ENCODE results near the gene RAG2. TPM values are rescaled to one million over a fixed set of nuclear protein-coding genes. Genes with fewer than 3 reads are reported as not detected.
A peak's percentile ranks its signal among the peaks of the same experiment; 100 is the strongest.

RAG2 gene
- polyA plus RNA-seq, 1 donor = 0.19 TPM

DNA sequence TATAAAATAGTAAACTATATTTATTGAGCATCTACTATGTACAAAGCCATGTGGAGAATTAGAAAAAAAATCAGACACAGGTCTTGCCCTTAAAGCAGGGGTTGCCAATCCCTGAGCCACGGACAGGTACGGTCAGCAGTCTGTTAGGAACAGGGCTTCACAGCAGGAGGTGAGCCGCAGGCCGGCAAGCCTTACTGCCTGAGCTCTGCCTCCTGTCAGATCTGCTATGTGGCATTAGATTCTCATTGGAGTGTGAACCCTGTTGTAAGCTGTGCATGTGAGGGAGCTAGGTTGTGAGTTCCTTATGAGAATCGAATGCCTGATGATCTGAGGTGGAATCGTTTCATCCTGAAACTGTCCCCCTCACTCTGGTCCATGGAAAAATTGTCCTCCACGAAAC is 2.1 kb upstream of the RAG2 start:
- no peaks in the 10 kb centered on the region for H3K27me3 ChIP-seq (ENCODE audit: control insufficient read depth, insufficient read depth, low read length)
- H3K4me1 ChIP-seq (ENCODE audit: control insufficient read depth, insufficient read depth, low read length) = no peaks in the 10 kb centered on the region
- H3K27ac ChIP-seq (ENCODE audit: low read length) = no peak overlapping the region
- no peak for DNase-seq
- WGBS (ENCODE audit: insufficient coverage, low lambda C conversion rate) = no CpG with 5 or more reads among the region's 7 CpGs
- H3K36me3 ChIP-seq (ENCODE audit: control insufficient read depth, insufficient read depth, low read length) = no peaks in the 10 kb centered on the region
- H3K4me3 ChIP-seq (ENCODE audit: low read length) = no peak overlapping the region
- H3K9me3 ChIP-seq (ENCODE audit: control insufficient read depth, low read depth, low read length) = no peaks in the 10 kb centered on the region

GRCh38 chr11:36596880-36597279 is 1.2 kb downstream of the RAG2 start:
- DNase-seq = no peak
- H3K36me3 ChIP-seq (ENCODE audit: control insufficient read depth, insufficient read depth, low read length) = no peaks in the 10 kb centered on the region
- no peak overlapping the region for H3K4me3 ChIP-seq (ENCODE audit: low read length)
- H3K4me1 ChIP-seq (ENCODE audit: control insufficient read depth, insufficient read depth, low read length) = no peaks in the 10 kb centered on the region
- H3K9me3 ChIP-seq (ENCODE audit: control insufficient read depth, low read depth, low read length) = no peaks in the 10 kb centered on the region
- no peak overlapping the region for H3K27ac ChIP-seq (ENCODE audit: low read length)
- H3K27me3 ChIP-seq (ENCODE audit: control insufficient read depth, insufficient read depth, low read length) = peaks cover 2% of the 10 kb centered on the region

- Histone ChIP-seq H3K4me3 (ENCODE audit: low read length) (peak within 1 kb of the TSS; percentile 64), H3K36me3 (ENCODE audit: control insufficient read depth, insufficient read depth, low read length) (no peaks in the 10 kb centered on the region), H3K4me1 (ENCODE audit: control insufficient read depth, insufficient read depth, low read length) (no peaks in the 10 kb centered on the region), H3K9me3 (ENCODE audit: control insufficient read depth, low read depth, low read length) (no peaks in the 10 kb centered on the region), H3K27me3 (ENCODE audit: control insufficient read depth, insufficient read depth, low read length) (peaks cover 4% of the 10 kb centered on the region), H3K27ac (ENCODE audit: low read length) (peak within 1 kb of the TSS; percentile 6)
- 0% methylated on average over 1 of the region's 29 CpGs for WGBS (ENCODE audit: insufficient coverage, low lambda C conversion rate)
- DNase-seq = peak; percentile 86 to 95
These were observed 3.6 kb downstream of the RAG2 start, which contains the start of gene IFTAP for GRCh38 chr11:36594316-36594989. Gene IFTAP, plus strand, starts transcription at chr11:36594502. Its CDS starts 15,602 bp downstream, at chr11:36610104.

DNA sequence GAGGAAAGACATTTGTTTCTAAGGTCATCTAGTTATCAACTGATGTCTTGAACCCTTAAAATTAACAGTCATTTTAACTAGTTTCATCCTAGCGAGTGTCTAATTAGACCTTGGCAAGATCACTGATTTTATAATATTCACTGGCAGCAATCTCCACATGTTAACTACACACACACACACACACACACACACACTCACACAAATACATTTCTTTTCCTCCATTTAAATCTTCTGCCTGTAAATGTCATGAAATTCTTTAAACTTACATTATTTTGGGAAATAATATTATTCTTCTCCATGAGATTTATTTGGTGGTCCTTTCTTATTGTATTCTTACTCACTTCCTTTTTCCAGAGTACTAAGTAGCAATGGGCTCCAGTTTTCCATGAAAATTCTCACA is 6.6 kb downstream of the RAG2 start:
- Histone ChIP-seq H3K36me3 (ENCODE audit: control insufficient read depth, insufficient read depth, low read length) (no peaks in the 10 kb centered on the region), H3K9me3 (ENCODE audit: control insufficient read depth, low read depth, low read length) (no peaks in the 10 kb centered on the region), H3K4me1 (ENCODE audit: control insufficient read depth, insufficient read depth, low read length) (no peaks in the 10 kb centered on the region), H3K27ac (ENCODE audit: low read length) (no peak overlapping the region), H3K27me3 (ENCODE audit: control insufficient read depth, insufficient read depth, low read length) (peaks cover 15% of the 10 kb centered on the region), H3K4me3 (ENCODE audit: low read length) (no peak overlapping the region)
- WGBS (ENCODE audit: insufficient coverage, low lambda C conversion rate) = 100% methylated on average over 1 of the region's 1 CpG
- no peak for DNase-seq

DNA sequence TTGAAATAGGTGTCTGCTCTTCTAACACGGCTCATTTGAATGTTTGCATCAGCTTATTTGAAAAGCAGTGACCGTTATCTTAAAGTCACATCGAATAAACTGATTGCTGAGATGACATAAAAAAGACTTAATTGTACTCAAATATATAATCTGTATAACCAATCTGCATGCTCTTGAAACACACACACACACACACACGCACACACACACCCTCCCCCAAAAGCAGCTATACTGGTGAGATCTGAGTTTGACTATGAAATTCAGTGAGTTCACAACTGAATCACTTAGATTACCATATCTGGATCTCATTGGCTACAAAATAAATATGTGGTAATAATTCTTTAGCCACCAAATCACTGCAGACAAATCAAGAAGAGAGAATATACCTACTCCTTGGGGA is 7.5 kb downstream of the RAG2 start:
- WGBS (ENCODE audit: insufficient coverage, low lambda C conversion rate) = 44% methylated on average over 3 of the region's 4 CpGs
- H3K9me3 ChIP-seq (ENCODE audit: control insufficient read depth, low read depth, low read length) = no peaks in the 10 kb centered on the region
- DNase-seq = no peak

GRCh38 chr11:36588099-36588498 is 9.9 kb downstream of the RAG2 start:
- no peak for DNase-seq
- no peak overlapping the region for H3K4me3 ChIP-seq (ENCODE audit: low read length)
- no CpG with 5 or more reads among the region's 1 CpG for WGBS (ENCODE audit: insufficient coverage, low lambda C conversion rate)
- peaks cover 15% of the 10 kb centered on the region for H3K27me3 ChIP-seq (ENCODE audit: control insufficient read depth, insufficient read depth, low read length)
- H3K27ac ChIP-seq (ENCODE audit: low read length) = no peak overlapping the region
- H3K36me3 ChIP-seq (ENCODE audit: control insufficient read depth, insufficient read depth, low read length) = no peaks in the 10 kb centered on the region
- H3K9me3 ChIP-seq (ENCODE audit: control insufficient read depth, low read depth, low read length) = no peaks in the 10 kb centered on the region
- no peaks in the 10 kb centered on the region for H3K4me1 ChIP-seq (ENCODE audit: control insufficient read depth, insufficient read depth, low read length)

More for the DNA sequence above, 7.5 kb downstream of the RAG2 start:
- Histone ChIP-seq H3K27me3 (ENCODE audit: control insufficient read depth, insufficient read depth, low read length) (peaks cover 15% of the 10 kb centered on the region), H3K4me1 (ENCODE audit: control insufficient read depth, insufficient read depth, low read length) (no peaks in the 10 kb centered on the region), H3K27ac (ENCODE audit: low read length) (no peak overlapping the region), H3K4me3 (ENCODE audit: low read length) (no peak overlapping the region), H3K36me3 (ENCODE audit: control insufficient read depth, insufficient read depth, low read length) (no peaks in the 10 kb centered on the region)

DNA sequence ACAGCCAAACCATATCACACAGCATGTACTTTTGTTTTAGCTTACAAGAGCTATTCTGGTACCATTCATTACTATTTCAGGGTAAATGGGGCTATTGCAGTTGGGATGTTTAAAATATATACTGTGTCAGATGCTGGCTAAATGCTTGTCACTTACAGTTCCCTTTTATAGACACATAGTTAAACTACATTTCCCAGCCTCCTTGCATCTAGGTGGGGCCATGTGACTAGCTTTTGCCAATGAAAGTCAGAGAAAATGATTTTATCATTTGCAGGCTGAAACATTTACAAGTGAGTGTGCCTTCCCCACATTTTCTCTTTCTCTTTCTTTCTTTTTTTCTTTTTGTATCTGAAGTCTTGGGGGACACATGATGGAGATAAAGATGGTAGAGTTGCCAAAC is 11.5 kb downstream of the RAG2 start:
- Histone ChIP-seq H3K27me3 (ENCODE audit: control insufficient read depth, insufficient read depth, low read length) (peaks cover 13% of the 10 kb centered on the region), H3K4me3 (ENCODE audit: low read length) (no peak overlapping the region), H3K27ac (ENCODE audit: low read length) (no peak overlapping the region), H3K4me1 (ENCODE audit: control insufficient read depth, insufficient read depth, low read length) (no peaks in the 10 kb centered on the region), H3K9me3 (ENCODE audit: control insufficient read depth, low read depth, low read length) (no peaks in the 10 kb centered on the region), H3K36me3 (ENCODE audit: control insufficient read depth, insufficient read depth, low read length) (no peaks in the 10 kb centered on the region)
- DNase-seq = no peak

GRCh38 chr11:36583667-36584066 is 14.4 kb downstream of the RAG2 start:
- H3K27me3 ChIP-seq (ENCODE audit: control insufficient read depth, insufficient read depth, low read length) = peaks cover 8% of the 10 kb centered on the region
- no peaks in the 10 kb centered on the region for H3K4me1 ChIP-seq (ENCODE audit: control insufficient read depth, insufficient read depth, low read length)
- no peak for DNase-seq
- no peak overlapping the region for H3K4me3 ChIP-seq (ENCODE audit: low read length)
- no peaks in the 10 kb centered on the region for H3K36me3 ChIP-seq (ENCODE audit: control insufficient read depth, insufficient read depth, low read length)
- no peaks in the 10 kb centered on the region for H3K9me3 ChIP-seq (ENCODE audit: control insufficient read depth, low read depth, low read length)
- no CpG with 5 or more reads among the region's 3 CpGs for WGBS (ENCODE audit: insufficient coverage, low lambda C conversion rate)
- no peak overlapping the region for H3K27ac ChIP-seq (ENCODE audit: low read length)

GRCh38 chr11:36581536-36581935 is 16.5 kb downstream of the RAG2 start:
- H3K27me3 ChIP-seq (ENCODE audit: control insufficient read depth, insufficient read depth, low read length) = no peaks in the 10 kb centered on the region
- WGBS (ENCODE audit: insufficient coverage, low lambda C conversion rate) = no CpG with 5 or more reads among the region's 2 CpGs

DNA sequence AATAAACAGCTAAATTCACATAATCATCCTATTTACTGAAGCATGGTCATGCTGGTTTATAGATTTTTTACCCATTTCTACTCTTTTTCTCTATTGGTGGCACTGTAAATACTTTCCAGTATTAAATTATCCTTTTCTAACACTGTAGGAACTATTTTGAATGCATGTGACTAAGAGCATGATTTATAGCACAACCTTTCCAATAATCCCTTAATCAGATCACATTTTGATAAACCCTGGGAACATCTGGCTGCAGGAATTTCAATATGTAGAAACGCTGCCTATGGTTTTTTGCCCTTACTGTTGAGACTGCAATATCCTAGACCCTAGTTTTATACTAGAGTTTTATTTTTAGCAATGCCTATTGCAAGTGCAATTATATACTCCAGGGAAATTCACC is 19.6 kb downstream of the RAG2 start:
- no peak overlapping the region for H3K27ac ChIP-seq (ENCODE audit: low read length)
- no peaks in the 10 kb centered on the region for H3K9me3 ChIP-seq (ENCODE audit: control insufficient read depth, low read depth, low read length)
- H3K27me3 ChIP-seq (ENCODE audit: control insufficient read depth, insufficient read depth, low read length) = no peaks in the 10 kb centered on the region
- WGBS (ENCODE audit: insufficient coverage, low lambda C conversion rate) = no CpG with 5 or more reads among the region's 1 CpG
- H3K4me1 ChIP-seq (ENCODE audit: control insufficient read depth, insufficient read depth, low read length) = no peaks in the 10 kb centered on the region
- H3K4me3 ChIP-seq (ENCODE audit: low read length) = no peak overlapping the region
- DNase-seq = no peak
- peaks cover 5% of the 10 kb centered on the region for H3K36me3 ChIP-seq (ENCODE audit: control insufficient read depth, insufficient read depth, low read length)

More at GRCh38 chr11:36581536-36581935, 16.5 kb downstream of the RAG2 start:
- no peak for DNase-seq
- Histone ChIP-seq H3K36me3 (ENCODE audit: control insufficient read depth, insufficient read depth, low read length) (no peaks in the 10 kb centered on the region), H3K9me3 (ENCODE audit: control insufficient read depth, low read depth, low read length) (no peaks in the 10 kb centered on the region), H3K4me3 (ENCODE audit: low read length) (no peak overlapping the region), H3K27ac (ENCODE audit: low read length) (no peak overlapping the region), H3K4me1 (ENCODE audit: control insufficient read depth, insufficient read depth, low read length) (no peaks in the 10 kb centered on the region)

DNA sequence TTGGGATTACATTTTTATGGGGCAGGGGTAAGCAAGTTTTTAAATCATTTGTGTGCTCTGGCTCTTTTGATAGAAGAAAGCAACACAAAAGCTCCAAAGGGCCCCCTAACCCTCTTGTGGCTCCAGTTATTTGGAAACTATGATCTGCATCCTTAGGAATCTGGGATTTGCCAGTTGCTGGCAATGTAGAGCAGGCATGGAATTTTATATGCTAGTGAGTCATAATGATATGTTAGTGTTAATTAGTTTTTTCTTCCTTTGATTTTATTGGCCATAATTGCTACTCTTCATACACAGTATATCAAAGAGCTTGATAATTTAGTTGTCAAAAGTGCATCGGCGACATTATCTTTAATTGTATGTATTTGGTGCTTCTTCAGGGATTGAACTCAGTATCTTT is 20.2 kb downstream of the RAG2 start:
- H3K27ac ChIP-seq (ENCODE audit: low read length) = no peak overlapping the region
- DNase-seq = no peak
- WGBS (ENCODE audit: insufficient coverage, low lambda C conversion rate) = no CpG with 5 or more reads among the region's 2 CpGs
- no peaks in the 10 kb centered on the region for H3K27me3 ChIP-seq (ENCODE audit: control insufficient read depth, insufficient read depth, low read length)
- no peaks in the 10 kb centered on the region for H3K4me1 ChIP-seq (ENCODE audit: control insufficient read depth, insufficient read depth, low read length)
- no peaks in the 10 kb centered on the region for H3K9me3 ChIP-seq (ENCODE audit: control insufficient read depth, low read depth, low read length)
- H3K4me3 ChIP-seq (ENCODE audit: low read length) = no peak overlapping the region
- peaks cover 6% of the 10 kb centered on the region for H3K36me3 ChIP-seq (ENCODE audit: control insufficient read depth, insufficient read depth, low read length)
